HS-5 (cell line): ENCODE measurements around the gene GALNT12.
A peak's percentile ranks its signal among the peaks of the same experiment; 100 is the strongest.

Source experiments
- DNase-seq: peaks from one replicate; pipeline ENCODE4 v3.0.0-alpha.2; 2012; ENCODE audit warnings: low read depth

Gene GALNT12

GRCh38 chr9:98781588-98782383 is 25.7 kb upstream of the GALNT12 start:
- DNase-seq = no peak

GRCh38 chr9:98783518-98784226 is 23.8 kb upstream of the GALNT12 start:
- no peak for DNase-seq

GRCh38 chr9:98784831-98785806 is 22.4 kb upstream of the GALNT12 start:
- DNase-seq = no peak

- no peak for DNase-seq
Measured at GRCh38 chr9:98786750-98787510, 20.5 kb upstream of the GALNT12 start.

- no peak for DNase-seq
Measured at GRCh38 chr9:98787766-98788335, 19.6 kb upstream of the GALNT12 start.

- DNase-seq = no peak
Measured at GRCh38 chr9:98789483-98790133, 17.9 kb upstream of the GALNT12 start.

- no peak for DNase-seq
Measured at GRCh38 chr9:98790134-98790841, 17.2 kb upstream of the GALNT12 start.

- DNase-seq = peak; percentile 89
Measured at GRCh38 chr9:98790842-98791607, 16.4 kb upstream of the GALNT12 start.

GRCh38 chr9:98791608-98792490 is 15.6 kb upstream of the GALNT12 start:
- no peak for DNase-seq

GRCh38 chr9:98793031-98793430 is 14.4 kb upstream of the GALNT12 start:
- no peak for DNase-seq

GRCh38 chr9:98794802-98795201 is 12.7 kb upstream of the GALNT12 start:
- no peak for DNase-seq

GRCh38 chr9:98795295-98795955 is 12.0 kb upstream of the GALNT12 start:
- no peak for DNase-seq

GRCh38 chr9:98795970-98796363 is 11.5 kb upstream of the GALNT12 start:
- DNase-seq = no peak

GRCh38 chr9:98796364-98797101 is 10.9 kb upstream of the GALNT12 start, which contains the start of gene ANKS6:
TSS of gene ANKS6 (minus strand) at chr9:98796555. CDS start at chr9:98796491, 64 bp downstream.
- no peak for DNase-seq

GRCh38 chr9:98797491-98797890 is 10.0 kb upstream of the GALNT12 start:
- DNase-seq = no peak

GRCh38 chr9:98798254-98798653 is 9.2 kb upstream of the GALNT12 start:
- no peak for DNase-seq

- no peak for DNase-seq
Measured at GRCh38 chr9:98801561-98801960, 5.9 kb upstream of the GALNT12 start.
